ENCODE results near the gene NIN.

- TF ChIP-seq POLR2AphosphoS5 (IDR thresholded peaks at IDR 0.05; ENCODE audit: low read depth, low read length) (no peak), REST (IDR thresholded peaks at IDR 0.05; ENCODE audit: insufficient read depth in 1 of 2, low read depth in 2 of 2, low read length in 2 of 2) (no peak), TAF1 (IDR thresholded peaks at IDR 0.05; ENCODE audit: borderline replicate concordance, insufficient read depth, low read length) (no peak), SIN3A (IDR thresholded peaks at IDR 0.05; ENCODE audit: borderline replicate concordance, insufficient read depth, low read length) (no peak), FOXP2 (optimal IDR thresholded peaks at IDR 0.05; ENCODE audit: borderline replicate concordance, extremely low read depth, extremely low read length, insufficient read depth) (no peak)
These were observed 126.4 kb downstream of the NIN start for GRCh38 chr14:50704454-50705010.

Data from PFSK-1 (cell line).